A549 (cell line): ENCODE measurements around the gene OSBPL3. TPM values are rescaled to one million over a fixed set of nuclear protein-coding genes. Genes with fewer than 3 reads are reported as not detected.

Source experiments
- ATAC-seq, 2 experiments: fragments of 200-7000 bp in 1 of 2; fragments of >200 bp in 1 of 2; cut with Nextera tagmentation in 1 of 2; cut with Tn5 transposase in 1 of 2; 3 replicates each; pipeline versions ENCODE4 v1.8.0 to v1.9.1; 2018 to 2020; ENCODE audit warnings: mild to moderate bottlenecking in 1 of 2, moderate library complexity in 1 of 2
- CTCF ChIA-PET: fragments of 300-600 bp; sonication (Branson Sonifier 250); formaldehyde crosslinking; extraction: SDS; loops from one replicate; lab custom pipeline; 2021; ENCODE audit warnings: antibody characterized with exemption, inconsistent platforms; lab: Yijun Ruan, JAX
- POLR2A ChIA-PET: fragments of 350-600 bp; formaldehyde crosslinking; extraction: SDS; loops from one replicate; lab custom pipeline; 2021; ENCODE audit warnings: antibody characterized with exemption, inconsistent platforms; lab: Yijun Ruan, JAX
- DNase-seq, 2 experiments: peaks; one replicate each; pipeline versions ENCODE4 v3.0.0 to v3.0.0-alpha.2; 2011 to 2016; ENCODE audit warnings: low read depth in 1 of 2, low spot score in 1 of 2
- FAIRE-seq: peaks from 2 replicates; lab custom pipeline; 2011; peaks lifted over from hg19 to GRCh38; lab: Jason Lieb, UNC
- H3K27ac ChIP-seq, 2 experiments: fragments of >200 bp; sonication (Bioruptor Twin); formaldehyde crosslinking; 3 replicates each; pipeline ENCODE4 v1.5.1; 2016 to 2017
- H3K4me1 ChIP-seq: fragments of >200 bp; sonication (Bioruptor Twin); formaldehyde crosslinking; 3 replicates; pipeline ENCODE4 v1.6.1; 2016
- H3K4me2 ChIP-seq: fragments of >200 bp; sonication (Bioruptor Twin); formaldehyde crosslinking; 3 replicates; pipeline ENCODE4 v1.6.1; 2016
- H3K4me3 ChIP-seq: fragments of >200 bp; sonication (Bioruptor Twin); formaldehyde crosslinking; 3 replicates; pipeline ENCODE4 v1.5.1; 2016
- H3K9me3 ChIP-seq: fragments of >200 bp; sonication (Bioruptor Twin); formaldehyde crosslinking; 3 replicates; pipeline ENCODE4 v1.6.1; 2016
- BCL3 ChIP-seq: fragments of >200 bp; sonication (Bioruptor Twin); formaldehyde crosslinking; IDR thresholded peaks from 3 replicates; pipeline ENCODE4 v1.6.1; 2016
- BHLHE40 ChIP-seq: IDR thresholded peaks from 2 replicates; pipeline ENCODE4 v1.6.1; 2012; ENCODE audit warnings: low read depth, low read length, inconsistent platforms
- CBX2 ChIP-seq: fragments of 200-600 bp; sonication (generic); IDR thresholded peaks from 2 replicates; pipeline ENCODE4 v1.6.1; 2016; ENCODE audit warnings: low read depth, mild to moderate bottlenecking, borderline replicate concordance
- CTCF ChIP-seq: fragments of >200 bp; sonication (Bioruptor Twin); formaldehyde crosslinking; IDR thresholded peaks from 3 replicates; pipeline ENCODE4 v1.5.1; 2016
- EHF ChIP-seq: fragments of 250-450 bp; sonication (Bioruptor Pico); IDR thresholded peaks from 2 replicates; pipeline ENCODE4 v1.5.0; 2020; ENCODE audit warnings: mild to moderate bottlenecking
- FOSB ChIP-seq: fragments of 250-450 bp; sonication (Bioruptor Pico); IDR thresholded peaks from 2 replicates; pipeline ENCODE4 v1.5.0; 2020; ENCODE audit warnings: mild to moderate bottlenecking, moderate library complexity
- GATA3 ChIP-seq: IDR thresholded peaks from 2 replicates; pipeline ENCODE4 v1.6.1; 2012; ENCODE audit warnings: borderline replicate concordance
- HDAC2 ChIP-seq: fragments of 200-600 bp; sonication (generic); IDR thresholded peaks from 2 replicates; pipeline ENCODE4 v1.6.1; 2016
- HEYL ChIP-seq: fragments of 250-450 bp; sonication (Bioruptor Pico); IDR thresholded peaks from 2 replicates; pipeline ENCODE4 v1.8.0; 2021; ENCODE audit warnings: mild to moderate bottlenecking, moderate library complexity
- HOXA7 ChIP-seq: fragments of 250-450 bp; sonication (Bioruptor Pico); IDR thresholded peaks from 2 replicates; pipeline ENCODE4 v1.5.0; 2020; ENCODE audit warnings: mild to moderate bottlenecking, moderate library complexity
- HOXB13 ChIP-seq: fragments of 250-450 bp; sonication (Bioruptor Pico); IDR thresholded peaks from 2 replicates; pipeline ENCODE4 v1.5.0; 2020; ENCODE audit warnings: low read depth, mild to moderate bottlenecking, moderate library complexity
- KDM1A ChIP-seq: fragments of 200-600 bp; sonication (generic); IDR thresholded peaks from 2 replicates; pipeline ENCODE4 v1.6.1; 2016; ENCODE audit warnings: low read depth, mild to moderate bottlenecking
- KDM5A ChIP-seq: fragments of 200-600 bp; sonication (generic); IDR thresholded peaks from 2 replicates; pipeline ENCODE4 v1.6.1; 2016; ENCODE audit warnings: antibody characterized with exemption, mild to moderate bottlenecking
- MAFK ChIP-seq: fragments of 450-650 bp; IDR thresholded peaks from 2 replicates; pipeline ENCODE4 v1.6.1; 2014; ENCODE audit not compliant: partially characterized antibody
- MAX ChIP-seq: IDR thresholded peaks from 2 replicates; pipeline ENCODE4 v1.6.1; 2012
- MYC ChIP-seq: IDR thresholded peaks from 2 replicates; pipeline ENCODE4 v1.6.1; 2012; ENCODE audit warnings: mild to moderate bottlenecking, inconsistent platforms, low read length, improper control_type of control experiment, borderline replicate concordance
- NPAS2 ChIP-seq: fragments of 250-450 bp; sonication (Bioruptor Pico); IDR thresholded peaks from 2 replicates; pipeline ENCODE4 v1.8.0; 2022; ENCODE audit warnings: mild to moderate bottlenecking, moderate library complexity, borderline replicate concordance
- POLR2AphosphoS2 ChIP-seq: conservative IDR thresholded peaks from 2 replicates; pipeline ENCODE4 v1.6.1; 2012; ENCODE audit warnings: low read length, improper control_type of control experiment, inconsistent platforms
- RARB ChIP-seq: fragments of 250-450 bp; sonication (Bioruptor Pico); IDR thresholded peaks from 2 replicates; pipeline ENCODE4 v1.8.0; 2021; ENCODE audit warnings: mild to moderate bottlenecking, moderate library complexity
- RCOR1 ChIP-seq: fragments of 150-350 bp; IDR thresholded peaks from 2 replicates; pipeline ENCODE4 v1.6.1; 2014; ENCODE audit warnings: antibody characterized with exemption, low read length, low read depth
- RNF2 ChIP-seq: fragments of 200-600 bp; sonication (generic); IDR thresholded peaks from 2 replicates; pipeline ENCODE4 v1.6.1; 2016; ENCODE audit warnings: low read depth, mild to moderate bottlenecking, antibody characterized with exemption, moderate library complexity, borderline replicate concordance
- SMC3 ChIP-seq: fragments of >200 bp; sonication (Bioruptor Twin); formaldehyde crosslinking; IDR thresholded peaks from 3 replicates; pipeline ENCODE4 v1.6.1; 2018; ENCODE audit warnings: inconsistent platforms
- USF2 ChIP-seq: fragments of 450-650 bp; IDR thresholded peaks from 2 replicates; pipeline ENCODE4 v1.6.1; 2014; ENCODE audit warnings: antibody characterized with exemption
- ZC3H11A ChIP-seq: fragments of 450-650 bp; IDR thresholded peaks from 2 replicates; pipeline ENCODE4 v1.6.1; 2014; ENCODE audit warnings: antibody characterized with exemption, mild to moderate bottlenecking
- ZFP36 ChIP-seq: fragments of 450-650 bp; IDR thresholded peaks from 2 replicates; pipeline ENCODE4 v1.6.1; 2014; ENCODE audit warnings: borderline replicate concordance; ENCODE audit not compliant: partially characterized antibody
- WGBS: methylation state at CpG from one replicate; pipeline ENCODE4 v1.1.6; 2017; ENCODE audit errors: missing lambda C conversion rate; 5-methylcytosine and 5-hydroxymethylcytosine counted together
- polyA plus RNA-seq, 4 experiments: library from polyadenylated mRNA; depleted of rRNA in 3 of 4; stranded (reverse); fragments of >200 nt; fragmentation: RNase III in 1 of 4; extraction: RNeasy Plus Mini Kit Qiagen cat#74134 plus additional on column Dnase treatment in 1 of 4; gene quantifications; 2 replicates in 3 of 4; 3 replicates in 1 of 4; pipeline ENCODE4 v1.2.3, GENCODE V29; 2011 to 2017
- TF ChIP-seq, protein P1 (sequence below): fragments of 250-450 bp; sonication (Bioruptor Pico); IDR thresholded peaks from 2 replicates; pipeline ENCODE4 v1.5.0; 2020; ENCODE audit warnings: low read depth, mild to moderate bottlenecking, moderate library complexity
- TF ChIP-seq, protein P2 (sequence below): fragments of 200-600 bp; sonication (generic); IDR thresholded peaks from 2 replicates; pipeline ENCODE4 v1.6.1; 2016; ENCODE audit warnings: antibody characterized with exemption, mild to moderate bottlenecking, moderate library complexity

OSBPL3 gene
- polyA plus RNA-seq, 2 of the 4 experiments (the other 2 are of a cell fraction) = 10.9 to 17.4 TPM

DNA sequence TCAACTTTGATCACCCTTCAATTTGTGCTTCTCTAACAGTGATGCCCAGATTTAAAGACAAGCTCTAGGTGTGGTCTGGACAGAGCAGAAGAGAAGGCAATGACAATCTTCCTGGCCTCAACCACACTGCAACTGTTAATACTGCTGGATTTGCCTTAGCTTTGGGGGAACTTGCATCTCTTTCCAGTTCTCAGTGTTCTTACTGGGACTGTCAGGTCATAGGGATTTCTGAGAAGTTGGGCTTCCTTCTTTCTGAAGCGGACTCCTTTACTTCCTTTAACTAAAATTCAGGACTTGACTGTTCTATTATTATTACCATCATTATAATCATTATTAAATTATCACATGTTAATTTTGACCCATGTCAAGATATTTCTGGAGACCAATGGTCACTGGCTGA is 80.8 kb downstream of the OSBPL3 start:
- FAIRE-seq (no peak), ATAC-seq (no peak)
- Histone ChIP-seq H3K9me3 (no peaks in the 10 kb centered on the region), H3K4me1 (no peaks in the 10 kb centered on the region), H3K4me3 (no peak overlapping the region), H3K27ac (no peak overlapping the region)
- TF ChIP-seq BHLHE40 = no peak
- no peak for TF ChIP-seq CBX2
- TF ChIP-seq HOXB13 = no peak
- no peak for TF ChIP-seq EHF
- TF ChIP-seq RNF2 = no peak
- no peak for TF ChIP-seq HEYL
- TF ChIP-seq CTCF = no peak
- no peak for TF ChIP-seq KDM1A
- no peak for TF ChIP-seq SMC3
- no peak for TF ChIP-seq ZC3H11A
- TF ChIP-seq RARB (CRISPR knock-in tag) = no peak
- no peak for TF ChIP-seq NPAS2
- no peak for TF ChIP-seq RCOR1
- no peak for TF ChIP-seq GATA3
- TF ChIP-seq POLR2AphosphoS2 = no peak
- no peak for TF ChIP-seq ZFP36
- no peak for TF ChIP-seq MAFK
- no peak for TF ChIP-seq MAX
- TF ChIP-seq, protein P1, sequence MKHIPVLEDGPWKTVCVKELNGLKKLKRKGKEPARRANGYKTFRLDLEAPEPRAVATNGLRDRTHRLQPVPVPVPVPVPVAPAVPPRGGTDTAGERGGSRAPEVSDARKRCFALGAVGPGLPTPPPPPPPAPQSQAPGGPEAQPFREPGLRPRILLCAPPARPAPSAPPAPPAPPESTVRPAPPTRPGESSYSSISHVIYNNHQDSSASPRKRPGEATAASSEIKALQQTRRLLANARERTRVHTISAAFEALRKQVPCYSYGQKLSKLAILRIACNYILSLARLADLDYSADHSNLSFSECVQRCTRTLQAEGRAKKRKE (CRISPR knock-in tag) = no peak
- TF ChIP-seq, all 56 proteins: peak for 0
- POLR2A ChIA-PET = no interaction called here
- WGBS = 90% methylated on average over 1 of the region's 1 CpG
- CTCF ChIA-PET = interaction anchor here (0.9 to 1.9 kb wide), 3 partner anchors 13 to 87 kb away, joined by 3 to 6 read pairs (median 4); partner anchors contain the start of gene OSBPL3
- no peak overlapping the region for H3K4me2 ChIP-seq
- no peak for DNase-seq

DNA sequence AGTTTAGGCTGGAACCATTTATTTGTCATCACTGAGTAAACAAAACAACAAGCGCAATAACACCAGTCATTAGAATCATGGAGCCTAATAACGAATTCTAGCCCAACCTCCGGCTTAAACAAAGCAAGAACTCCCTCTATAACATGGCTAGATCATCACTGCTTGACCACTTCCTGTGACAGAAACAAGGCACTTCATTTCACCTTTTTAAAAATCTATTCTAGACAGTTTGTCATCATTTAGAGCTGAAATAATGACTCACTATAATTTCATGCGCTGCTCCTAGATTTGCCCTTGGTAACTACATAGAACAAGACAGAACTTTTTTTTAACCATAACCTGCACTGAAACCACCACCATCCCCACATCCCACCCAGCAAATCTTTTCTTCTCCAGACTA is 81.3 kb downstream of the OSBPL3 start:
- H3K4me3 ChIP-seq = no peak overlapping the region
- FAIRE-seq = no peak
- no peak overlapping the region for H3K27ac ChIP-seq
- 84% methylated on average over 4 of the region's 4 CpGs for WGBS
- H3K9me3 ChIP-seq = no peaks in the 10 kb centered on the region
- POLR2A ChIA-PET = no interaction called here
- no peak for DNase-seq
- no peak overlapping the region for H3K4me2 ChIP-seq
- CTCF ChIA-PET = interaction anchor here (0.9 kb wide), 1 partner anchor 81 kb away, joined by 3 read pairs; the partner anchor contains the start of gene OSBPL3
- no peak for TF ChIP-seq USF2
- TF ChIP-seq, protein P2, sequence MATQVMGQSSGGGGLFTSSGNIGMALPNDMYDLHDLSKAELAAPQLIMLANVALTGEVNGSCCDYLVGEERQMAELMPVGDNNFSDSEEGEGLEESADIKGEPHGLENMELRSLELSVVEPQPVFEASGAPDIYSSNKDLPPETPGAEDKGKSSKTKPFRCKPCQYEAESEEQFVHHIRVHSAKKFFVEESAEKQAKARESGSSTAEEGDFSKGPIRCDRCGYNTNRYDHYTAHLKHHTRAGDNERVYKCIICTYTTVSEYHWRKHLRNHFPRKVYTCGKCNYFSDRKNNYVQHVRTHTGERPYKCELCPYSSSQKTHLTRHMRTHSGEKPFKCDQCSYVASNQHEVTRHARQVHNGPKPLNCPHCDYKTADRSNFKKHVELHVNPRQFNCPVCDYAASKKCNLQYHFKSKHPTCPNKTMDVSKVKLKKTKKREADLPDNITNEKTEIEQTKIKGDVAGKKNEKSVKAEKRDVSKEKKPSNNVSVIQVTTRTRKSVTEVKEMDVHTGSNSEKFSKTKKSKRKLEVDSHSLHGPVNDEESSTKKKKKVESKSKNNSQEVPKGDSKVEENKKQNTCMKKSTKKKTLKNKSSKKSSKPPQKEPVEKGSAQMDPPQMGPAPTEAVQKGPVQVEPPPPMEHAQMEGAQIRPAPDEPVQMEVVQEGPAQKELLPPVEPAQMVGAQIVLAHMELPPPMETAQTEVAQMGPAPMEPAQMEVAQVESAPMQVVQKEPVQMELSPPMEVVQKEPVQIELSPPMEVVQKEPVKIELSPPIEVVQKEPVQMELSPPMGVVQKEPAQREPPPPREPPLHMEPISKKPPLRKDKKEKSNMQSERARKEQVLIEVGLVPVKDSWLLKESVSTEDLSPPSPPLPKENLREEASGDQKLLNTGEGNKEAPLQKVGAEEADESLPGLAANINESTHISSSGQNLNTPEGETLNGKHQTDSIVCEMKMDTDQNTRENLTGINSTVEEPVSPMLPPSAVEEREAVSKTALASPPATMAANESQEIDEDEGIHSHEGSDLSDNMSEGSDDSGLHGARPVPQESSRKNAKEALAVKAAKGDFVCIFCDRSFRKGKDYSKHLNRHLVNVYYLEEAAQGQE = no peak
- no peak for TF ChIP-seq MYC
- TF ChIP-seq RCOR1 = no peak
- TF ChIP-seq KDM5A = no peak
- TF ChIP-seq FOSB (CRISPR knock-in tag) = no peak
- no peak for TF ChIP-seq HDAC2
- TF ChIP-seq HOXA7 (CRISPR knock-in tag) = no peak
- TF ChIP-seq BCL3 = no peak
- no peaks in the 10 kb centered on the region for H3K4me1 ChIP-seq
- ATAC-seq = no peak
